HCT116 (cell line): ENCODE measurements around the gene POLN. TPM values are rescaled to one million over a fixed set of nuclear protein-coding genes. Genes with fewer than 3 reads are reported as not detected.

ENCODE experiments used
- ATAC-seq: fragments of 200-7000 bp; cut with Tn5 transposase; 2 replicates; pipeline ENCODE4 v1.9.1; 2020; ENCODE audit warnings: mild to moderate bottlenecking, moderate library complexity
- BruUV-seq: library from RNA; stranded (reverse); fragments of 400-500 nt; replicated peaks from 2 replicates; lab custom pipeline; 2021; lab: Mats Ljungman, UMichigan
- CTCF ChIA-PET: fragments of 300-600 bp; sonication (Branson Sonifier 250); formaldehyde crosslinking; loops from one replicate; lab custom pipeline; 2021; ENCODE audit warnings: antibody characterized with exemption; lab: Charles Lee
- POLR2A ChIA-PET: fragments of 300-600, 350-600 bp; sonication (Branson Sonifier 250); formaldehyde crosslinking; loops from one replicate; lab custom pipeline; 2021; ENCODE audit warnings: antibody characterized with exemption; lab: Charles Lee
- RAD21 ChIA-PET, 2 experiments: fragments of 300-600 bp; sonication (Branson Sonifier 250); formaldehyde crosslinking; loops; one replicate each; lab custom pipeline; 2023; ENCODE audit warnings: low total read pairs in 2 of 2; ENCODE audit not compliant: uncharacterized antibody in 2 of 2, unreplicated experiment in 2 of 2, low non-redundant PET in 1 of 2; lab: Charles Lee
- DNase-seq: peaks from one replicate; pipeline ENCODE4 v3.0.0-alpha.2; 2010; ENCODE audit warnings: low read depth, low spot score
- H2AFZ ChIP-seq: fragments of 200-600 bp; shearing (Covaris generic), sonication (generic); 2 replicates; pipeline ENCODE4 v1.6.1; 2017; ENCODE audit warnings: low read depth, mixed run types, mixed read lengths, antibody characterized with exemption, low read length; ENCODE audit not compliant: poor library complexity, severe bottlenecking
- H3K27ac ChIP-seq: 2 replicates; pipeline ENCODE4 v1.5.1; 2012; ENCODE audit warnings: low read depth, low read length
- H3K27me3 ChIP-seq: fragments of 200-600 bp; sonication (generic); 2 replicates; pipeline ENCODE4 v1.6.1; 2016; ENCODE audit warnings: mixed run types, low read length, mixed read lengths; ENCODE audit not compliant: insufficient read depth
- H3K36me3 ChIP-seq, 2 experiments: fragments of 200-500 bp in 1 of 2; fragments of 200-600 bp in 1 of 2; sonication (Bioruptor generic) in 1 of 2; sonication (generic) in 1 of 2; 2 replicates each; pipeline versions ENCODE4 v1.5.1 to v1.6.1; 2014 to 2016; ENCODE audit warnings: low read length in 2 of 2, inconsistent platforms in 1 of 2, mixed read lengths in 1 of 2, mixed run types in 1 of 2; ENCODE audit not compliant: insufficient read depth in 2 of 2, control insufficient read depth in 1 of 2
- H3K4me1 ChIP-seq, 2 experiments: fragments of 200-600 bp in 1 of 2; sonication (generic) in 1 of 2; 2 replicates each; pipeline versions ENCODE4 v1.5.1 to v1.6.1; 2012 to 2017; ENCODE audit warnings: low read length in 2 of 2, inconsistent platforms in 1 of 2, mild to moderate bottlenecking in 1 of 2, mixed read lengths in 1 of 2, mixed run types in 1 of 2, moderate library complexity in 1 of 2; ENCODE audit not compliant: insufficient read depth in 2 of 2, control insufficient read depth in 1 of 2
- H3K4me2 ChIP-seq: fragments of 200-600 bp; sonication (generic); 2 replicates; pipeline ENCODE4 v1.6.1; 2017; ENCODE audit warnings: mixed run types, low read length, mixed read lengths
- H3K4me3 ChIP-seq, 2 experiments: fragments of 200-600 bp in 1 of 2; sonication (generic) in 1 of 2; replicated peaks in 1 of 2; 2 replicates each; pipeline ENCODE4 v1.5.1; 2011 to 2016; ENCODE audit warnings: low read length in 2 of 2, control low read depth in 1 of 2, low read depth in 1 of 2, mild to moderate bottlenecking in 1 of 2, mixed read lengths in 1 of 2, mixed run types in 1 of 2
- H3K79me2 ChIP-seq: fragments of 200-600 bp; sonication (generic); 2 replicates; pipeline ENCODE4 v1.6.1; 2017; ENCODE audit warnings: mild to moderate bottlenecking, mixed run types, low read length, moderate library complexity, mixed read lengths; ENCODE audit not compliant: insufficient read depth
- H3K9ac ChIP-seq: fragments of 200-600 bp; sonication (generic); 2 replicates; pipeline ENCODE4 v1.6.1; 2016; ENCODE audit warnings: low read length, mixed read lengths
- H3K9me2 ChIP-seq: fragments of 200-600 bp; sonication (generic), shearing (Covaris generic); 2 replicates; pipeline ENCODE4 v1.6.1; 2017; ENCODE audit warnings: mixed run types, mild to moderate bottlenecking, moderate library complexity; ENCODE audit not compliant: insufficient read depth
- H3K9me3 ChIP-seq, 2 experiments: fragments of 200-500 bp in 1 of 2; fragments of 200-600 bp in 1 of 2; sonication (Bioruptor generic) in 1 of 2; sonication (generic) in 1 of 2; 2 replicates each; pipeline ENCODE4 v1.6.1; 2014 to 2017; ENCODE audit warnings: low read length in 2 of 2, mixed read lengths in 2 of 2, inconsistent platforms in 1 of 2, low read depth in 1 of 2, mild to moderate bottlenecking in 1 of 2, mixed run types in 1 of 2, moderate library complexity in 1 of 2; ENCODE audit not compliant: control insufficient read depth in 1 of 2, insufficient read depth in 1 of 2
- H4K20me1 ChIP-seq: fragments of 200-600 bp; sonication (generic), shearing (Covaris generic); 2 replicates; pipeline ENCODE4 v1.6.1; 2017; ENCODE audit warnings: mixed run types, mild to moderate bottlenecking, moderate library complexity; ENCODE audit not compliant: insufficient read depth
- ATF3 ChIP-seq: IDR thresholded peaks from 2 replicates; pipeline ENCODE4 v1.6.1; 2012
- CEBPB ChIP-seq: IDR thresholded peaks from 2 replicates; pipeline ENCODE4 v1.6.1; 2012; ENCODE audit warnings: low read depth
- CTCF ChIP-seq, 3 experiments: fragments of 200-600 bp in 1 of 3; sonication (generic) in 1 of 3; IDR thresholded peaks in 2 of 3; conservative IDR thresholded peaks in 1 of 3; 2 replicates each; pipeline ENCODE4 v1.5.1; 2012 to 2017; ENCODE audit warnings: low read depth in 2 of 3, low read length in 2 of 3, antibody characterized with exemption in 1 of 3, borderline replicate concordance in 1 of 3, control low read depth in 1 of 3, mild to moderate bottlenecking in 1 of 3, mixed read lengths in 1 of 3, mixed run types in 1 of 3, moderate library complexity in 1 of 3; ENCODE audit not compliant: insufficient read depth in 1 of 3
- EGR1 ChIP-seq: IDR thresholded peaks from 2 replicates; pipeline ENCODE4 v1.6.1; 2012; ENCODE audit warnings: low read depth
- EZH2phosphoT487 ChIP-seq: fragments of 200-600 bp; IDR thresholded peaks from 2 replicates; pipeline ENCODE4 v1.6.1; 2018; ENCODE audit warnings: antibody characterized with exemption, borderline replicate concordance
- JUND ChIP-seq: IDR thresholded peaks from 2 replicates; pipeline ENCODE4 v1.6.1; 2012
- POLR2AphosphoS5 ChIP-seq: IDR thresholded peaks from 2 replicates; pipeline ENCODE4 v1.6.1; 2011; ENCODE audit warnings: mild to moderate bottlenecking, low read depth, low read length, moderate library complexity
- RAD21 ChIP-seq: IDR thresholded peaks from 2 replicates; pipeline ENCODE4 v1.6.1; 2012; ENCODE audit warnings: low read depth, mild to moderate bottlenecking
- REST ChIP-seq: IDR thresholded peaks from 2 replicates; pipeline ENCODE4 v1.6.1; 2012; ENCODE audit warnings: low read depth
- SP1 ChIP-seq: IDR thresholded peaks from 2 replicates; pipeline ENCODE4 v1.6.1; 2012; ENCODE audit warnings: low read depth
- YY1 ChIP-seq: IDR thresholded peaks from 2 replicates; pipeline ENCODE4 v1.6.1; 2011; ENCODE audit warnings: low read length, low read depth, moderate library complexity, mild to moderate bottlenecking; ENCODE audit not compliant: insufficient replicate concordance; ENCODE audit errors: extremely low read depth
- ZFX ChIP-seq: fragments of 450-650 bp; IDR thresholded peaks from 2 replicates; pipeline ENCODE4 v1.6.1; 2017
- intact Hi-C: fragments of 100-400 bp; cut with micrococcal nuclease; formaldehyde crosslinking; loops from 2 replicates; pipeline ENCODE4 v1.10.0; 2022
- total RNA-seq: library from RNA; stranded (reverse); gene quantifications from one replicate; pipeline ENCODE4 v1.2.1, GENCODE V29; 2021; ENCODE audit not compliant: unreplicated experiment

Gene POLN
- total RNA-seq, 1 experiment from 2014 or later, result 3.1 TPM

GRCh38 chr4:2068198-2068470 lies 173.8 kb downstream of the POLN start:
- intact Hi-C loops, result no loop called here
- Histone ChIP-seq H3K27me3 (no peaks in the 10 kb centered on the region), H3K27ac (no peak overlapping the region), H3K9me3 (no peaks in the 10 kb centered on the region), H3K4me1 (peaks cover 8 to 25% of the 10 kb centered on the region in 2 experiments; a peak in 3 of 4 replicates), H3K36me3 (no peaks in the 10 kb centered on the region), H3K9me2 (no peaks in the 10 kb centered on the region), H2AFZ (no peak overlapping the region), H3K4me2 (no peak overlapping the region), H3K79me2 (no peaks in the 10 kb centered on the region), H3K4me3 (no peak overlapping the region), H4K20me1 (no peaks in the 10 kb centered on the region), H3K9ac (no peak overlapping the region)
- CTCF ChIA-PET, result no interaction called here
- TF ChIP-seq REST (no peak), SP1 (no peak), EGR1 (no peak), JUND (no peak), CEBPB (no peak), YY1 (no peak), ATF3 (no peak), CTCF (IDR thresholded peaks at IDR 0.05 in 2 of 3, conservative IDR thresholded peaks at IDR 0.05 in 1 of 3; ENCODE audit: borderline replicate concordance in 1 of 3, insufficient read depth in 1 of 3, low read depth in 2 of 3, low read length in 2 of 3) (no peak), POLR2AphosphoS5 (no peak), ZFX (no peak), EZH2phosphoT487 (no peak), RAD21 (no peak)
- no peak for ATAC-seq
- RAD21 ChIA-PET, result no interaction called here
- no TSS peak for BruUV-seq
- POLR2A ChIA-PET, result no interaction called here
- no peak for DNase-seq
